CD1c-positive myeloid dendritic cell (primary cell): ENCODE measurements around the gene MAPK8IP1.

Source experiments
- DNase-seq: peaks from one replicate; pipeline ENCODE4 v3.0.0-alpha.2; 2016; ENCODE audit errors: extremely low spot score

MAPK8IP1 gene

GRCh38 chr11:45926001-45926401 lies 40.5 kb downstream of the MAPK8IP1 start:
- DNase-seq: no peak

- DNase-seq: no peak
These were observed 41.3 kb downstream of the MAPK8IP1 start for GRCh38 chr11:45926536-45927331.

- DNase-seq: no peak
These were observed 41.9 kb downstream of the MAPK8IP1 start for GRCh38 chr11:45927332-45927683.

GRCh38 chr11:45927684-45928413 lies 42.4 kb downstream of the MAPK8IP1 start:
- DNase-seq: no peak

GRCh38 chr11:45928535-45929215 lies 43.2 kb downstream of the MAPK8IP1 start:
- no peak for DNase-seq

- DNase-seq: no peak
These were observed 44.1 kb downstream of the MAPK8IP1 start for GRCh38 chr11:45929486-45930030.

GRCh38 chr11:45930031-45930794 lies 44.8 kb downstream of the MAPK8IP1 start:
- peak; percentile 15 for DNase-seq

GRCh38 chr11:45930951-45931570 lies 45.6 kb downstream of the MAPK8IP1 start:
- no peak for DNase-seq

GRCh38 chr11:45931739-45932138 lies 46.3 kb downstream of the MAPK8IP1 start:
- DNase-seq: peak; percentile 21

GRCh38 chr11:45932217-45932616 lies 46.8 kb downstream of the MAPK8IP1 start:
- no peak for DNase-seq

- DNase-seq: peak; percentile 91
These were observed 47.8 kb downstream of the MAPK8IP1 start for GRCh38 chr11:45933131-45933831.

GRCh38 chr11:45933846-45934579 lies 48.6 kb downstream of the MAPK8IP1 start:
- DNase-seq: no peak

- DNase-seq: no peak
These were observed 49.3 kb downstream of the MAPK8IP1 start for GRCh38 chr11:45934580-45935318.

GRCh38 chr11:45935349-45936064 lies 50.1 kb downstream of the MAPK8IP1 start:
- peak; percentile 45 for DNase-seq

- DNase-seq: no peak
These were observed 51.1 kb downstream of the MAPK8IP1 start for GRCh38 chr11:45936511-45937054.

GRCh38 chr11:45937916-45938315 lies 52.5 kb downstream of the MAPK8IP1 start:
- no peak for DNase-seq

- DNase-seq: no peak
These were observed 54.4 kb downstream of the MAPK8IP1 start for GRCh38 chr11:45939836-45940235.

- DNase-seq: no peak
These were observed 55.8 kb downstream of the MAPK8IP1 start for GRCh38 chr11:45941285-45941684.
